OCI-LY3 (cell line): Measurements from ENCODE around the gene ITGAE.

Experiments
- H2AFZ ChIP-seq: fragments of 200-600, 300-600 bp; shearing (Covaris generic); 2 replicates; pipeline ENCODE4 v1.6.0; 2014; ENCODE audit warnings: antibody characterized with exemption, low read depth, low read length
- H3K27ac ChIP-seq: fragments of 200-600, 300-600 bp; sonication (generic); 2 replicates; pipeline ENCODE4 v1.5.1; 2014; ENCODE audit warnings: mild to moderate bottlenecking, low read length, moderate library complexity, mixed read lengths
- H3K27me3 ChIP-seq: fragments of 200-600, 300-600 bp; sonication (generic); 2 replicates; pipeline ENCODE4 v1.6.1; 2014; ENCODE audit warnings: low read depth, low read length, mixed read lengths
- H3K36me3 ChIP-seq: fragments of 200-600, 300-600 bp; sonication (generic); replicated peaks from 2 replicates; pipeline ENCODE3; 2014; ENCODE audit warnings: low read depth, low read length, mixed read lengths
- H3K4me1 ChIP-seq: fragments of 300-600, 200-600 bp; sonication (generic); 2 replicates; pipeline ENCODE4 v1.6.1; 2014; ENCODE audit warnings: low read length, mixed read lengths
- H3K4me2 ChIP-seq: fragments of 200-600, 300-600 bp; sonication (generic); 2 replicates; pipeline ENCODE4 v1.6.1; 2014; ENCODE audit warnings: low read length, mixed read lengths
- H3K4me3 ChIP-seq: fragments of 300-600, 200-600 bp; sonication (generic); 2 replicates; pipeline ENCODE4 v1.5.1; 2014; ENCODE audit warnings: antibody characterized with exemption, mild to moderate bottlenecking, low read length, moderate library complexity
- H3K79me2 ChIP-seq: fragments of 300-600, 200-600 bp; shearing (Covaris generic); 2 replicates; pipeline ENCODE4 v1.6.1; 2014; ENCODE audit warnings: mild to moderate bottlenecking, low read length, mixed read lengths
- H3K9ac ChIP-seq: fragments of 300-600, 200-600 bp; shearing (Covaris generic); 2 replicates; pipeline ENCODE4 v1.6.0; 2014; ENCODE audit warnings: mild to moderate bottlenecking, low read length, moderate library complexity
- H3K9me3 ChIP-seq: fragments of 200-600, 300-600 bp; shearing (Covaris generic); 2 replicates; pipeline ENCODE4 v1.6.1; 2014; ENCODE audit warnings: low read length, mixed read lengths; ENCODE audit not compliant: insufficient read depth
- H4K20me1 ChIP-seq: fragments of 200-600, 300-600 bp; sonication (generic); 2 replicates; pipeline ENCODE4 v1.6.1; 2016; ENCODE audit warnings: low read length, mixed read lengths; ENCODE audit not compliant: insufficient read depth
- CTCF ChIP-seq: fragments of 200-600, 300-600 bp; sonication (generic); IDR thresholded peaks from 2 replicates; pipeline ENCODE4 v1.5.1; 2014; ENCODE audit warnings: antibody characterized with exemption, low read length, low read depth
- EZH2phosphoT487 ChIP-seq: fragments of 200-600 bp; shearing (Covaris generic); IDR thresholded peaks from 2 replicates; pipeline ENCODE4 v1.6.1; 2018; ENCODE audit warnings: antibody characterized with exemption, mixed run types, low read depth

ITGAE gene

GRCh38 chr17:3722716-3723115 is 78.3 kb downstream of the ITGAE start:
- H4K20me1 ChIP-seq = peaks cover 8% of the 10 kb centered on the region; the same call in 1 of the 2 replicates
- TF ChIP-seq EZH2phosphoT487 = no peak
- TF ChIP-seq CTCF = no peak
- peak overlapping the region; percentile 98 for H3K4me3 ChIP-seq
- no peak overlapping the region for H2AFZ ChIP-seq
- peaks cover 49% of the 10 kb centered on the region for H3K79me2 ChIP-seq
- H3K36me3 ChIP-seq = peaks cover 39% of the 10 kb centered on the region
- H3K4me1 ChIP-seq = peaks cover 30% of the 10 kb centered on the region
- peak overlapping the region; percentile 66; the same call in 1 of the 2 replicates for H3K27ac ChIP-seq
- no peaks in the 10 kb centered on the region for H3K9me3 ChIP-seq
- peak overlapping the region; percentile 94 for H3K9ac ChIP-seq
- peak overlapping the region; percentile 91 for H3K4me2 ChIP-seq
- no peaks in the 10 kb centered on the region for H3K27me3 ChIP-seq

GRCh38 chr17:3719265-3719664 is 81.7 kb downstream of the ITGAE start:
- H3K4me2 ChIP-seq = no peak overlapping the region
- H3K36me3 ChIP-seq = peaks cover 29% of the 10 kb centered on the region

GRCh38 chr17:3718201-3718600 is 82.8 kb downstream of the ITGAE start:
- H3K36me3 ChIP-seq = peaks cover 30% of the 10 kb centered on the region
- no peak overlapping the region for H2AFZ ChIP-seq
- no peak overlapping the region for H3K9ac ChIP-seq
- H3K4me1 ChIP-seq = peaks cover 22% of the 10 kb centered on the region
- TF ChIP-seq CTCF (no peak), EZH2phosphoT487 (no peak)
- no peak overlapping the region for H3K4me3 ChIP-seq
- no peaks in the 10 kb centered on the region for H3K9me3 ChIP-seq
- no peaks in the 10 kb centered on the region for H4K20me1 ChIP-seq
- no peaks in the 10 kb centered on the region for H3K27me3 ChIP-seq
- H3K4me2 ChIP-seq = no peak overlapping the region
- peaks cover 9% of the 10 kb centered on the region for H3K79me2 ChIP-seq
- H3K27ac ChIP-seq = no peak overlapping the region

More at GRCh38 chr17:3719265-3719664, 81.7 kb downstream of the ITGAE start:
- TF ChIP-seq EZH2phosphoT487 = no peak
- no peak for TF ChIP-seq CTCF
- H3K79me2 ChIP-seq = peaks cover 18% of the 10 kb centered on the region
- H3K4me1 ChIP-seq = peaks cover 21% of the 10 kb centered on the region
- H2AFZ ChIP-seq = no peak overlapping the region
- H3K9ac ChIP-seq = no peak overlapping the region
- no peak overlapping the region for H3K4me3 ChIP-seq
- H4K20me1 ChIP-seq = no peaks in the 10 kb centered on the region
- no peaks in the 10 kb centered on the region for H3K27me3 ChIP-seq
- no peaks in the 10 kb centered on the region for H3K9me3 ChIP-seq
- H3K27ac ChIP-seq = no peak overlapping the region

- Histone ChIP-seq H3K4me1 (peaks cover 30% of the 10 kb centered on the region), H3K27ac (no peak overlapping the region)
These were observed 85.7 kb downstream of the ITGAE start for GRCh38 chr17:3715296-3715695.

More at GRCh38 chr17:3715296-3715695, 85.7 kb downstream of the ITGAE start:
- Histone ChIP-seq H3K9me3 (no peaks in the 10 kb centered on the region), H3K9ac (no peak overlapping the region), H2AFZ (no peak overlapping the region), H3K4me2 (no peak overlapping the region), H4K20me1 (no peaks in the 10 kb centered on the region), H3K79me2 (no peaks in the 10 kb centered on the region), H3K36me3 (peaks cover 28% of the 10 kb centered on the region), H3K27me3 (no peaks in the 10 kb centered on the region), H3K4me3 (no peak overlapping the region)
- no peak for TF ChIP-seq EZH2phosphoT487
